Right lobe of liver (tissue), 4 donors: ENCODE results near the gene ZNF44.

Experiments
- POLR2A ChIP-seq: fragments of 450-650 bp; IDR thresholded peaks from one replicate; pipeline ENCODE4 v1.6.1; 2017; ENCODE audit warnings: antibody characterized with exemption, mild to moderate bottlenecking
- TF ChIP-seq, protein P1 (sequence below), 4 donors: fragments of 200-600 bp in 3 of 4; fragments of 450-650 bp in 1 of 4; IDR thresholded peaks; one replicate each; pipeline versions ENCODE4 v1.5.1 to v1.8.0; 2016 to 2022; ENCODE audit warnings: antibody characterized with exemption in 4 of 4, mild to moderate bottlenecking in 2 of 4
- donor health status: DM: no; HTN: no; CAD: no.
- donor health status: DM: no; HTN: no; CAD: no.
- donor health status: DM: no; HTN: yes; CAD: no.

DNA sequence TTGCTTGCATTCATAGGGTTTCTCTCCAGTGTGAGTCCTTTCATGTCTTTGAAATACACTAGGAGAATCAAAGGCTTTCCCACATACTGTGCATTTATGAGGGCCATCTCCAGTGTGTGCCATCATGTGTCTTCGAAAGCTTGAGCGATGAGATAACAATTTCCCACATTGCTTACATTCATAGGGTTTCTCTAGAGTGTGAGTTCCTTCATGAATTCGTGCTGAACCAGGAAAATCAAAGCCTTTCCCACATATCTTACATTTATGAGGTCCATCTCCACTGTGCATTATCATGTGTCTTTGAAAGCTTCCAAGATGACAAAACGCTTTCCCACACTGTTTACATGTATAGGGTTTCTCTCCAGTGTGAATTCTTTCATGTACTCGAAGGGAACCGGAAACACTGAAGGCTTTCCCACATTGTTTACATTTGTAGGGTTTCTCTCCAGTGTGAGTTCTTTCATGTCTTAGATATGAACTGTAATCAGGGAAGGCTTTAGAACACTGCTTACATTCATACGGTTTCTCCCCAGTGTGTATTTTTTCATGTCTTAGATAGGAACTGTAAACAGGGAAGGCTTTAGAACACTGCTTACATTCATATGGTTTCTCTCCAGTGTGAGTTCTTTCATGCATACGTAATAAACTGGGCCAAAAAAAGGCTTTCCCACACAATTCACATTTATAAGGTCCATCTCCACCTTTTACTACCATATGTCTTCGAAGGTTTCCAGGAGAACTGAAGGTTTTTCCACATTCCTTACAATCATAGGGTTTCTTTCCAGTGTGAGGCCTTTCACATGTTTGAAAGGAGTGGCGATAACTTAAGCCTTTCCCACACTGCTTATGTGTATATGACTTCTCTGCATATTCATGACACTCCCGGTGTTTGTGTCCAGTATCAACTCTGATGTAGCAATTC is 21.4 kb downstream of the ZNF44 start:
- TF ChIP-seq, protein P1, sequence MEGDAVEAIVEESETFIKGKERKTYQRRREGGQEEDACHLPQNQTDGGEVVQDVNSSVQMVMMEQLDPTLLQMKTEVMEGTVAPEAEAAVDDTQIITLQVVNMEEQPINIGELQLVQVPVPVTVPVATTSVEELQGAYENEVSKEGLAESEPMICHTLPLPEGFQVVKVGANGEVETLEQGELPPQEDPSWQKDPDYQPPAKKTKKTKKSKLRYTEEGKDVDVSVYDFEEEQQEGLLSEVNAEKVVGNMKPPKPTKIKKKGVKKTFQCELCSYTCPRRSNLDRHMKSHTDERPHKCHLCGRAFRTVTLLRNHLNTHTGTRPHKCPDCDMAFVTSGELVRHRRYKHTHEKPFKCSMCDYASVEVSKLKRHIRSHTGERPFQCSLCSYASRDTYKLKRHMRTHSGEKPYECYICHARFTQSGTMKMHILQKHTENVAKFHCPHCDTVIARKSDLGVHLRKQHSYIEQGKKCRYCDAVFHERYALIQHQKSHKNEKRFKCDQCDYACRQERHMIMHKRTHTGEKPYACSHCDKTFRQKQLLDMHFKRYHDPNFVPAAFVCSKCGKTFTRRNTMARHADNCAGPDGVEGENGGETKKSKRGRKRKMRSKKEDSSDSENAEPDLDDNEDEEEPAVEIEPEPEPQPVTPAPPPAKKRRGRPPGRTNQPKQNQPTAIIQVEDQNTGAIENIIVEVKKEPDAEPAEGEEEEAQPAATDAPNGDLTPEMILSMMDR (IDR thresholded peaks at IDR 0.05): no peak
- no peak for TF ChIP-seq POLR2A
